GM12874 (cell line): Measurements from ENCODE around the gene CUX1.

Experiments
- TF ChIP-seq, protein P1 (sequence below): IDR thresholded peaks from 2 replicates; pipeline ENCODE4 v1.5.1; 2011; ENCODE audit warnings: low read depth, mild to moderate bottlenecking, control low read depth, low read length, moderate library complexity; ENCODE audit not compliant: insufficient read depth

CUX1 gene

DNA sequence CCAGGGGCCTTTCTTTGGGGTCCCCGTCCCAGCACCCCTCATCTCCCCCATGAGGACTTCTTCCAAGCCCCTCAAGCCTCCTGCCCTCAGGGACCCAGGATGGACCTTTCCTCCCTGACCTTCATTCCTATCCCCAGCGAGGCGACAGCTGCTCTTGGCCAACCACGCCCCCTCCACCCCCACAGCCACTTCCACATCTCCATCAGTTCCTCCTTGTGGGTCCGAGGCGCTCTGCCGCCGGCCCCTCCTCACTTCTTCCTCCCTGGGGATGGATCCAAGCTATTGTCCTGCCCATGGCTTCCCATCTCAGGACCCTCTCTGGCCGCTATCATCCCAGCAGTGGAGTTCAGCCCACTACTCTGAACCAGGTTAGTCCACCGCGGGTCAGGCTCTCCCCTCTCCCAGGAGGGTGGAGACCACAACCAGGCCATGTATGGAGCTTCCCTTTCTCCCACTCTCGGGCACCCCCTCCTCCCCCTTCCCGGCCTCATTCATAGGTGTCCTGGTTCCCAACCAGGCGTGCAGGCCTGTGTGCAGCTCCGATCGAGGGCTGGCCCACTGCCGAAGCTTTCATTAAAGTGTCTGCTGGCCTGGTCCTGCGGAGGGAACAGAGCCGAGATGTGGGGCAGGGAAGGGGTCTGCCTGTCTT is 467.6 kb downstream of the CUX1 start:
- TF ChIP-seq, protein P1, sequence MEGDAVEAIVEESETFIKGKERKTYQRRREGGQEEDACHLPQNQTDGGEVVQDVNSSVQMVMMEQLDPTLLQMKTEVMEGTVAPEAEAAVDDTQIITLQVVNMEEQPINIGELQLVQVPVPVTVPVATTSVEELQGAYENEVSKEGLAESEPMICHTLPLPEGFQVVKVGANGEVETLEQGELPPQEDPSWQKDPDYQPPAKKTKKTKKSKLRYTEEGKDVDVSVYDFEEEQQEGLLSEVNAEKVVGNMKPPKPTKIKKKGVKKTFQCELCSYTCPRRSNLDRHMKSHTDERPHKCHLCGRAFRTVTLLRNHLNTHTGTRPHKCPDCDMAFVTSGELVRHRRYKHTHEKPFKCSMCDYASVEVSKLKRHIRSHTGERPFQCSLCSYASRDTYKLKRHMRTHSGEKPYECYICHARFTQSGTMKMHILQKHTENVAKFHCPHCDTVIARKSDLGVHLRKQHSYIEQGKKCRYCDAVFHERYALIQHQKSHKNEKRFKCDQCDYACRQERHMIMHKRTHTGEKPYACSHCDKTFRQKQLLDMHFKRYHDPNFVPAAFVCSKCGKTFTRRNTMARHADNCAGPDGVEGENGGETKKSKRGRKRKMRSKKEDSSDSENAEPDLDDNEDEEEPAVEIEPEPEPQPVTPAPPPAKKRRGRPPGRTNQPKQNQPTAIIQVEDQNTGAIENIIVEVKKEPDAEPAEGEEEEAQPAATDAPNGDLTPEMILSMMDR: no peak

DNA sequence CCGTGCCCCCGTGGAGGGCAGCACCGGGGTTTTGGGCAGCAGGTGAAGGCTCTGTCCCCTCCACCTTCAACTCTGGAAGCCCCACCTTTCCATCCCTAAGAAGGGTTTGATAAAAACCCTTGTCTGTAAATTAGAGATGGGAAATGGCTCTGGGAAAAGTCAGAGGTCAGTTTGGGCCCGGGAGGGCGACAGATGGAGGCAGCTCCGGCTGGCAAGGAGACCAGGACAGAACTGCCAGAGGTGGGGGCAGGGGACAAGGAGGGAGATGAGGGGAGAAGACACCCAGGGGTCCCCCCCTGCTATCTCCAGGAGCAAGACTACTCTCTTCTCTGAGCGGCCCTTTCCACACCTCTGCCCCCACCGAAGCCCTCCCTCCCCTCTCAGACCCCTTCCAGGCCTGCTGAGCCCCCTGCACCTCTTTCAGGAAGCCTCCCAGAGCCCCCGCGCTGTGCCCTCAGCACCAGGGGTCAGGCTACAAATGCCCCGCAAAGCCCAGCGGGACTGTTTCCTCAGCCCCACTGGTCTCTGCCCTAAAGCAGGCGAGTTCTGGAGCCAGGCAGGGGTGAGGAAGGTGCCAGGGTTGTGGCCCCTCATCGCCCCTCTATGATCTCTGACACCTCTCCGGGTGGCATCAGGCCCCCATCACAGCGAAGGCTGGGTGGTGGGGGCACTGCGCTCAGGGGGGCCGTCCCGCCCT is 468.3 kb downstream of the CUX1 start:
- TF ChIP-seq, protein P1: no peak

DNA sequence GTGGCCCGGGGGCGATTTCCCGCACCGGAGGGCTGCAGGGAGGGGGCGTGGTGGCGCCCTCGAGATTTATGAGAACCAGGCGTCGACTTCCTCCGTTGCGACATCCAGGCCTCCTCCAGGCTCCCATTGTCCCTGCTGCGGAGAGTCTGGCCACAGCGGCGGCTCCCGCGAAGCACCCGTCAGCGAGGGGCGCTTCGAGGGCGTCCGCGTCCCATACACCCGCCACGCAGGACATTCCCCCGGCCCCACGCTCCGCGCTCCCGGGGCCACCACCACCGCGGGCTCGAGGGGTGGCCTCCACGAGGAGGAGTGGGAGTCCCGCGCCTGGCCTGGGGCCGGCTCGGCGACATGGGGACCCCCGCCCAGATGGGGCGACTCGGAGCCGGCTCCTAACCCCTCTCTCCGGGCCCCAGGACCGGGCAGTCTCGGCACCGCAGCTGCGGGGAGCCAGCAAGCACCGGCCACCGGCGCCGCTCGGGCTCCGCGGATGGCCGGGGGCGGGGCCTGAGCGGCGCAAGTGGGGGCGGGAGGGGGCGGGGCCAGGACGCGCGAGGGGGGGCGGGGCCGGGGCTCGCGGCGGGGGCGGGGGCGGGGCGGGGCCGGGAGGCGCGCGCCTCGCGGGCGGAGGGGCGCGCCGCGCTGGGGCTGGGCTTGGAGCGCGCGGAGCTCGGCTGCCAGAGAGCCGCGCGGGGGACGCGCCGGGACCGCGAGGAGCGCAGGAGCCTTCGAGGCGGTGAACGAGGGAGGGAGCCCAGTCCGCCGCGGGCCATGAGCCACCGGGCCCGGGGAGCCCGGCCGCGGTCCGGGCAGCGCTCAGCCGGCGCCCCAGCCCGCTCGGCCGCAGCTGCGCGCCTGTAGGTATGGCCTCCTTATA is 469.0 kb downstream of the CUX1 start, which contains the start of gene SH2B2:
Gene SH2B2 (plus strand): TSS at position 632 of the 874 bp plus-strand sequence. CDS start 13,683 bp downstream, outside the sequence.
- TF ChIP-seq, protein P1: no peak

DNA sequence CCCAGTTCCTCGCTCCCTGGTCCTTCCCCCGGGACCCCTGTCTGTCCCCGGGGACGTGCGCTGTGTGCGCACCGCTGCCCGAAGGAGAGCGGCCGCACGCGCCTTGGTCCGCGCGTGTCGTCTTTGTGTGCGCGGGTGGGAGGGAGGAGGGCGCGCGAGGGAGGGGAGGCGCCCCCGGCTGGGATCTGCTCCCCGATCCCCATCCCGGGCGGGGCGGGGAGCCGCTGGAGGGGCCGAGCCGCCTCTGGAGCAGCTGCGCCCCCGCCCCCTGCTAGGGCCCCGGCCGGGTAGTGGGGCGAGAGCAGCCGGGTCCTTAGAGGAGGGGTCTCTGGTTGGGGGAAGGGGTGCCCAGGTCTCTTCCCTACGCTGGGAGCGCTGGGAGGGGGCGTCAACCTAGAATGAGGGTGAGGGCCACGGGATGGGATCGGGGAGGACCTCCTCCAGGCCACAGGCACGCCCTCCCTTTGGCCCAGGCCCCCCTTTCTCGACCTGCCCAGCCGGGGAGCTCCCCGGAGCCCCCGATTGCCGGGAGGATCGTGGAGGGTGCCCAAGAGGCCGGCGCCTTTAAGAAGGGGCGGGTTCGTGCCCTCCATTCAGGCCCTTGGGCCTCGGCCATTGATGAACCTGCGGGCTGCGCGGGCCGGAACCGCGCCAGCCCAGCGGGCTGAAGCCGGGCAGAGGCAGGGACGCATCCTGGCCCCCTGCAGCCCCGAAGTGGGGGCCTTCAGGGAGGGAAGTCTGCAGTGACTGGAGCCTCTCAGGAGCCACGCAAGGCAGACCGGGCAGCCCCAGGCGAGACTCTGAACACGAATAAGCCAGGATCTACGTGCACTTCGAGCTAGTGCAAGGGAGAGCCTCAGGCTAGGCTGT is 469.9 kb downstream of the CUX1 start:
- TF ChIP-seq, protein P1: no peak

DNA sequence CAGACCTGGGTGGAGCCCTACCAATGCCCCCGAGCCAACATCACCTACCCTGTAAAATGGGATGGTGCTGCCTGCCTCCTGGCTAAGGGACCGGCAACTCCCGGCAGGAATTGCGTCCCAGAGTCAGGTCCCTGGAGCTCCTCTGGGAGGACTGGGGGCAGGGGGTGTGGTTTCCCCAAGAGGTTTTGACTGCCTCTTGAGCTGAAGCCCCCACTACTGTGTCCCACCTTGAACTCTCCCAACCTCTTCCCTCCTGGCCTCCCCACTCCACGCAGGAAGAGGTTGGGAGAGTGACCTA is 470.5 kb downstream of the CUX1 start:
- TF ChIP-seq, protein P1: no peak

DNA sequence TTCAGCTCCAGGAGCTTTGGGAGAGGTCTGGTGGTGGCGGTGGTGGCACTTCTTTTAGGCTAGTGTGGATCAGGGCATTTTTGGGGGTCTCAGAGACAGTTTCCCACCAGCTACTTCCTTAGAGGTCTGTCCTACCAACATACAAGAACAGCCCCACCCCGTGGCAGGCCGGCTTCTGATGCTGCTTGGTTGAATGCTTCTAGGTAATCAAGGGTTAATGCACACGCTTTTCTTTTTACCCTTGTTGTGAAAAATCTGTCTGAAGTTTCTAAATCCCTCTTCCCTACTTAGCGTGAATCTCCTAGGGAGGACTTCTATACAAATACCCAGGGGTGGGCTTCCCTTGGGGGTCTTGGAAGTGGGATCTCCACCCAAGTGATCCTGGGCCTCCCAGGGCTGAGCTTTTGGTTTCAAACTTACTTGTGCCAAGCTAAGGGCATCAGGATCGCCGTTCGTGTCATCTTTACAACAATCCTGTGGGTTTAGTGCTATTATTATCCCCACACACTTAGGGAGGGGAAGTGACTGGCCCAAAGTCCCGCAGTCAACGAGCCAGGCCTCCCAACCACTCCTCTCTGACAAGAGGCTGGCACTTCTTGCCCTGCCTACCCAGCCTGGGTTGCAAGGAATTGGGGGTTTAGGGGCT is 471.0 kb downstream of the CUX1 start:
- TF ChIP-seq, protein P1: peak; percentile 47
